AG04450 (cell line): Measurements from ENCODE around the gene NHP2. TPM values are rescaled to one million over a fixed set of nuclear protein-coding genes. Genes with fewer than 3 reads are reported as not detected.

Source experiments
- CTCF ChIA-PET: fragments of 300-600, 350-600 bp; formaldehyde crosslinking; extraction: SDS; loops from one replicate; lab custom pipeline; 2022; ENCODE audit warnings: antibody characterized with exemption, inconsistent platforms; lab: Charles Lee
- POLR2A ChIA-PET: fragments of 350-600 bp; formaldehyde crosslinking; extraction: SDS; loops from one replicate; lab custom pipeline; 2021; ENCODE audit warnings: antibody characterized with exemption, inconsistent platforms; lab: Yijun Ruan, JAX
- DNase-seq: peaks from one replicate; pipeline ENCODE4 v3.0.0-alpha.2; 2011; ENCODE audit warnings: low read depth, low spot score
- H3K27ac ChIP-seq: one replicate; pipeline ENCODE4 v1.5.1; 2012; ENCODE audit warnings: low read depth, low read length, control low read depth
- H3K27me3 ChIP-seq: one replicate; pipeline ENCODE4 v1.6.0; 2012; ENCODE audit warnings: low read length; ENCODE audit not compliant: control insufficient read depth, insufficient read depth
- H3K4me3 ChIP-seq: 2 replicates; pipeline ENCODE4 v1.5.1; 2011; ENCODE audit warnings: mild to moderate bottlenecking, low read depth, low read length, control low read depth
- H3K9me3 ChIP-seq: 2 replicates; pipeline ENCODE4 v1.5.1; 2012; ENCODE audit warnings: low read length; ENCODE audit not compliant: control insufficient read depth, insufficient read depth
- CTCF ChIP-seq: IDR thresholded peaks from 2 replicates; pipeline ENCODE4 v1.5.1; 2011; ENCODE audit warnings: low read depth, low read length, control low read depth, inconsistent platforms
- polyA plus RNA-seq: library from polyadenylated mRNA; depleted of rRNA; stranded (reverse); fragments of >200 nt; gene quantifications from 2 replicates; pipeline ENCODE4 v1.2.3, GENCODE V29; 2011

Gene NHP2
- polyA plus RNA-seq, 1 experiment, result 93.1 TPM

- no peaks in the 10 kb centered on the region; the same call in 1 of the 2 replicates for H3K9me3 ChIP-seq
- ChIA-PET POLR2A (no interaction called here), CTCF (interaction anchor here (1.0 to 1.7 kb wide), 2 partner anchors 89 to 91 kb away, joined by 4 to 14 read pairs; no protein-coding TSS in a partner anchor)
- H3K4me3 ChIP-seq, result no peak overlapping the region
- no peak overlapping the region for H3K27ac ChIP-seq
- TF ChIP-seq CTCF, result no peak
- H3K27me3 ChIP-seq, result peaks cover 38% of the 10 kb centered on the region
- DNase-seq, result no peak
These were observed 11.9 kb upstream of the NHP2 start for GRCh38 chr5:178165581-178165980.

- peak overlapping the region; percentile 42 for H3K4me3 ChIP-seq
- ChIA-PET POLR2A (no interaction called here), CTCF (interaction anchor here (0.6 to 2.8 kb wide), 5 partner anchors 11 to 743 kb away, joined by 3 to 38 read pairs (median 3); partner anchors contain the start of gene NHP2)
- H3K27ac ChIP-seq, result no peak overlapping the region
- peak; percentile 99 for TF ChIP-seq CTCF
- DNase-seq, result no peak
- H3K27me3 ChIP-seq, result peaks cover 36% of the 10 kb centered on the region
- no peaks in the 10 kb centered on the region; the same call in 1 of the 2 replicates for H3K9me3 ChIP-seq
These were observed 10.4 kb upstream of the NHP2 start for GRCh38 chr5:178163772-178164735.

- DNase-seq, result no peak
- no peak for TF ChIP-seq CTCF
- ChIA-PET POLR2A (no interaction called here), CTCF (interaction anchor here (0.5 to 2.8 kb wide), 3 partner anchors 65 to 87 kb away, joined by 3 to 38 read pairs (median 4); no protein-coding TSS in a partner anchor)
- Histone ChIP-seq H3K4me3 (no peak overlapping the region), H3K27ac (no peak overlapping the region), H3K27me3 (peaks cover 36% of the 10 kb centered on the region), H3K9me3 (no peaks in the 10 kb centered on the region; the same call in 1 of the 2 replicates)
These were observed 8.8 kb upstream of the NHP2 start for GRCh38 chr5:178162481-178162880.

- no peaks in the 10 kb centered on the region; the same call in 1 of the 2 replicates for H3K9me3 ChIP-seq
- peaks cover 21% of the 10 kb centered on the region for H3K27me3 ChIP-seq
- POLR2A ChIA-PET, result no interaction called here
- H3K27ac ChIP-seq, result no peak overlapping the region
- no peak for DNase-seq
- no peak for TF ChIP-seq CTCF
- CTCF ChIA-PET, result interaction anchor here (1.0 kb wide), 1 partner anchor 85 kb away, joined by 3 read pairs; no protein-coding TSS in a partner anchor
- H3K4me3 ChIP-seq, result no peak overlapping the region
These were observed 6.5 kb upstream of the NHP2 start for GRCh38 chr5:178160176-178160575.
